Uterus (tissue), 2 donors: ENCODE results near the gene TXNRD2.

Experiments used
- CTCF ChIP-seq, 4 experiments: fragments of 200-600 bp in 2 of 4; fragments of 450-650 bp in 2 of 4; sonication (generic) in 2 of 4; IDR thresholded peaks; one replicate each; pipeline ENCODE4 v1.5.1; 2016 to 2019; ENCODE audit warnings: antibody characterized with exemption in 4 of 4, mild to moderate bottlenecking in 2 of 4, moderate library complexity in 1 of 4
- POLR2A ChIP-seq, 2 donors: fragments of 450-650 bp; IDR thresholded peaks; one replicate each; pipeline ENCODE4 v1.6.1; 2016; ENCODE audit warnings: antibody characterized with exemption in 2 of 2, mild to moderate bottlenecking in 1 of 2, moderate library complexity in 1 of 2

GRCh38 chr22:19962909-19963806, 21.5 kb upstream of the TXNRD2 start:
- TF ChIP-seq POLR2A (IDR thresholded peaks at IDR 0.05) (no peak), CTCF (IDR thresholded peaks at IDR 0.05) (no peak)
